ENCODE data around the gene PAX5. TPM values are rescaled to one million over a fixed set of nuclear protein-coding genes. Genes with fewer than 3 reads are reported as not detected.
A peak's percentile ranks its signal among the peaks of the same experiment; 100 is the strongest.

The PAX5 gene
- polyA plus RNA-seq, 3 donors: 0.03 to 0.15 TPM; not detected in 1

DNA sequence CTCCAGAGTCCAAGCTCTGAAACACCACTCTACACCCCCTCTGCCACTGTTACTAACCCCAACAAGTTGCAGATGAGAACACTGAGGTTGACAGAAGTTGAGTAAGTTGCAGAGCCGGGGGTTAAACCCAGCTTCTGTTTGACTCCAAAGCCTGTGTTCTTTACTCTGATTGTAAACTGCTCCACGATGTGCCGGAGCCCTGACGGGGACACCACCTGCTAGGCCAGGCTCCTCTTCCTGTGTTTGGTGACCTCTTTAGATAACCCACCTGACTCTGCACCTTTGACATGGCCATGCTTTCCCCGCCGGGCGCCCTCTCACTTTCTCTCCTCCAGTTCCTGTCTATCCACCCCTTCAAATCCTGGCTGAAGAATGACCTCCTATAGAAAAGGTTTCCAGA lies 96.7 kb downstream of the PAX5 start:
- Histone ChIP-seq H3K79me2 (ENCODE audit: insufficient read depth, low read length) (no peaks in the 10 kb centered on the region), H3K9ac (ENCODE audit: insufficient read depth, low read length, poor library complexity, severe bottlenecking) (no peak overlapping the region), H3K27ac (ENCODE audit: low read depth in 1 of 2, low read length in 2 of 2) (no peak overlapping the region), H3K36me3 (replicated peaks in 1 of 2; ENCODE audit: control insufficient read depth in 1 of 2, insufficient read depth in 2 of 2, low read length in 2 of 2) (no peaks in the 10 kb centered on the region), H4K20me1 (ENCODE audit: insufficient read depth, low read length) (no peaks in the 10 kb centered on the region), H3K4me1 (ENCODE audit: control insufficient read depth in 1 of 2, insufficient read depth in 2 of 2, low read length in 2 of 2) (no peaks in the 10 kb centered on the region), H2AFZ (ENCODE audit: insufficient read depth, low read depth, low read length, poor library complexity, severe bottlenecking) (no peak overlapping the region), H3K9me3 (replicated peaks in 1 of 2; ENCODE audit: control insufficient read depth in 1 of 2, insufficient read depth in 1 of 2, low read length in 2 of 2) (no peaks in the 10 kb centered on the region), H3K4me3 (replicated peaks in 1 of 3; ENCODE audit: low read depth in 2 of 3, low read length in 3 of 3) (no peak overlapping the region), H3K4me2 (replicated peaks; ENCODE audit: extremely low read depth, low read length, poor library complexity, severe bottlenecking) (no peak overlapping the region), H3K27me3 (ENCODE audit: control insufficient read depth in 2 of 2, insufficient read depth in 2 of 2, low read length in 2 of 2) (peaks cover 0 to 4% of the 10 kb centered on the region in 2 donors)
- TF ChIP-seq, protein P1, sequence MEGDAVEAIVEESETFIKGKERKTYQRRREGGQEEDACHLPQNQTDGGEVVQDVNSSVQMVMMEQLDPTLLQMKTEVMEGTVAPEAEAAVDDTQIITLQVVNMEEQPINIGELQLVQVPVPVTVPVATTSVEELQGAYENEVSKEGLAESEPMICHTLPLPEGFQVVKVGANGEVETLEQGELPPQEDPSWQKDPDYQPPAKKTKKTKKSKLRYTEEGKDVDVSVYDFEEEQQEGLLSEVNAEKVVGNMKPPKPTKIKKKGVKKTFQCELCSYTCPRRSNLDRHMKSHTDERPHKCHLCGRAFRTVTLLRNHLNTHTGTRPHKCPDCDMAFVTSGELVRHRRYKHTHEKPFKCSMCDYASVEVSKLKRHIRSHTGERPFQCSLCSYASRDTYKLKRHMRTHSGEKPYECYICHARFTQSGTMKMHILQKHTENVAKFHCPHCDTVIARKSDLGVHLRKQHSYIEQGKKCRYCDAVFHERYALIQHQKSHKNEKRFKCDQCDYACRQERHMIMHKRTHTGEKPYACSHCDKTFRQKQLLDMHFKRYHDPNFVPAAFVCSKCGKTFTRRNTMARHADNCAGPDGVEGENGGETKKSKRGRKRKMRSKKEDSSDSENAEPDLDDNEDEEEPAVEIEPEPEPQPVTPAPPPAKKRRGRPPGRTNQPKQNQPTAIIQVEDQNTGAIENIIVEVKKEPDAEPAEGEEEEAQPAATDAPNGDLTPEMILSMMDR (IDR thresholded peaks at IDR 0.05): no peak
- intact Hi-C loops (cut with micrococcal nuclease): no loop called here
- Mint-ChIP-seq H3K4me3 (peak overlapping the region in 1 of 2 donors; percentile 17), H3K4me1 (no peaks in the 10 kb centered on the region), H3K27me3 (ENCODE audit: low read depth in 3 of 3) (peaks cover 9 to 13% (median 11%) of the 10 kb centered on the region in 3 donors), H3K9me3 (peaks cover 0 to under 1% (median 0%) of the 10 kb centered on the region in 7 donors), H3K36me3 (no peaks in the 10 kb centered on the region), H3K27ac (no peak overlapping the region)
- 90% methylated on average over 4 of the region's 7 CpGs for WGBS (ENCODE audit: insufficient coverage)
- no peak for DNase-seq

DNA sequence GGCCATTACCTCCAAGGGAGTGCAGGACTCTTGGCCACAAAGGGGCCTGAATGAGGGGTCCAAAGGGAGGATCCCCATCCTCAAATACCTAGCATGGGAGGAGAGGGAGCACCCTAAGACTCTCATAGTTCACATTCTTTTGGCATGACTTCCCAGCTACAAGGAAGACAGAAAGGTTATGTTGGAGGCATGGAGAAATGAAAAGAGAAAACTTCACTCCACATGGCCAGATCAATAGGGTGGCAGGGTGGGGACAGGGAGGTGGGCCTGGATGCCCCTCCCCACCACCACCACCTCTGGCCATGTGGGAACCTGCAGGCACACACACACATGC lies 97.6 kb downstream of the PAX5 start:
- Histone ChIP-seq H3K9ac (ENCODE audit: insufficient read depth, low read length, poor library complexity, severe bottlenecking) (no peak overlapping the region), H3K4me1 (ENCODE audit: control insufficient read depth in 1 of 2, insufficient read depth in 2 of 2, low read length in 2 of 2) (no peaks in the 10 kb centered on the region), H3K36me3 (replicated peaks in 1 of 2; ENCODE audit: control insufficient read depth in 1 of 2, insufficient read depth in 2 of 2, low read length in 2 of 2) (no peaks in the 10 kb centered on the region), H3K9me3 (replicated peaks in 1 of 2; ENCODE audit: control insufficient read depth in 1 of 2, insufficient read depth in 1 of 2, low read length in 2 of 2) (no peaks in the 10 kb centered on the region), H3K4me2 (replicated peaks; ENCODE audit: extremely low read depth, low read length, poor library complexity, severe bottlenecking) (no peak overlapping the region), H3K27me3 (ENCODE audit: control insufficient read depth in 2 of 2, insufficient read depth in 2 of 2, low read length in 2 of 2) (peaks cover 0 to 4% of the 10 kb centered on the region in 2 donors), H3K79me2 (ENCODE audit: insufficient read depth, low read length) (no peaks in the 10 kb centered on the region), H4K20me1 (ENCODE audit: insufficient read depth, low read length) (no peaks in the 10 kb centered on the region), H3K27ac (ENCODE audit: low read depth in 1 of 2, low read length in 2 of 2) (no peak overlapping the region), H3K4me3 (replicated peaks in 1 of 3; ENCODE audit: low read depth in 2 of 3, low read length in 3 of 3) (no peak overlapping the region), H2AFZ (ENCODE audit: insufficient read depth, low read depth, low read length, poor library complexity, severe bottlenecking) (no peak overlapping the region)
- Mint-ChIP-seq H3K9me3 (peaks cover 0 to 4% (median 3%) of the 10 kb centered on the region in 7 donors), H3K4me3 (no peak overlapping the region), H3K36me3 (no peaks in the 10 kb centered on the region), H3K27ac (no peak overlapping the region), H3K27me3 (ENCODE audit: low read depth in 3 of 3) (peaks cover 9 to 13% (median 11%) of the 10 kb centered on the region in 3 donors), H3K4me1 (no peaks in the 10 kb centered on the region)
- DNase-seq: no peak
- intact Hi-C loops (cut with micrococcal nuclease): no loop called here
- TF ChIP-seq, protein P1 (IDR thresholded peaks at IDR 0.05): no peak
